SJCRH30 (cell line): ENCODE results near the gene ST8SIA1. TPM values are rescaled to one million over a fixed set of nuclear protein-coding genes. Genes with fewer than 3 reads are reported as not detected.
"Not testable (repeated sequence)": the region's sequence is repeated elsewhere in the genome, so short reads cannot be mapped to it uniquely, and the experiment has no call there.

Experiments
- DNase-seq, 2 experiments: peaks; one replicate each; pipeline ENCODE4 v3.0.0-alpha.2; 2015 to 2020
- H3K27ac ChIP-seq: fragments of 250-450 bp; sonication (Bioruptor Pico); 2 replicates; pipeline ENCODE4 v1.5.1; 2020; ENCODE audit warnings: mild to moderate bottlenecking, moderate library complexity
- H3K27me3 ChIP-seq: fragments of 250-450 bp; sonication (Bioruptor Pico); 2 replicates; pipeline ENCODE4 v1.5.1; 2020; ENCODE audit warnings: mild to moderate bottlenecking, moderate library complexity
- H3K36me3 ChIP-seq: fragments of 250-450 bp; sonication (Bioruptor Pico); 2 replicates; pipeline ENCODE4 v1.5.1; 2020; ENCODE audit warnings: mild to moderate bottlenecking, moderate library complexity
- H3K4me1 ChIP-seq: fragments of 250-450 bp; sonication (Bioruptor Pico); 2 replicates; pipeline ENCODE4 v1.5.1; 2020; ENCODE audit warnings: mild to moderate bottlenecking, moderate library complexity
- H3K4me3 ChIP-seq: fragments of 250-450 bp; sonication (Bioruptor Pico); 2 replicates; pipeline ENCODE4 v1.5.1; 2020; ENCODE audit warnings: mild to moderate bottlenecking, moderate library complexity
- H3K9me3 ChIP-seq: fragments of 250-450 bp; sonication (Bioruptor Pico); replicated peaks from 2 replicates; pipeline ENCODE4 v1.5.1; 2020; ENCODE audit warnings: mild to moderate bottlenecking, moderate library complexity
- total RNA-seq: library from RNA; depleted of rRNA; stranded (reverse); fragments of >200 nt; shearing (Covaris generic); gene quantifications from 2 replicates; pipeline ENCODE4 v1.2.3, GENCODE V29; 2014; rRNA removed

The ST8SIA1 gene, protein sequence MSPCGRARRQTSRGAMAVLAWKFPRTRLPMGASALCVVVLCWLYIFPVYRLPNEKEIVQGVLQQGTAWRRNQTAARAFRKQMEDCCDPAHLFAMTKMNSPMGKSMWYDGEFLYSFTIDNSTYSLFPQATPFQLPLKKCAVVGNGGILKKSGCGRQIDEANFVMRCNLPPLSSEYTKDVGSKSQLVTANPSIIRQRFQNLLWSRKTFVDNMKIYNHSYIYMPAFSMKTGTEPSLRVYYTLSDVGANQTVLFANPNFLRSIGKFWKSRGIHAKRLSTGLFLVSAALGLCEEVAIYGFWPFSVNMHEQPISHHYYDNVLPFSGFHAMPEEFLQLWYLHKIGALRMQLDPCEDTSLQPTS
- 6.4 and 7.7 TPM in 2 replicates for total RNA-seq

DNA sequence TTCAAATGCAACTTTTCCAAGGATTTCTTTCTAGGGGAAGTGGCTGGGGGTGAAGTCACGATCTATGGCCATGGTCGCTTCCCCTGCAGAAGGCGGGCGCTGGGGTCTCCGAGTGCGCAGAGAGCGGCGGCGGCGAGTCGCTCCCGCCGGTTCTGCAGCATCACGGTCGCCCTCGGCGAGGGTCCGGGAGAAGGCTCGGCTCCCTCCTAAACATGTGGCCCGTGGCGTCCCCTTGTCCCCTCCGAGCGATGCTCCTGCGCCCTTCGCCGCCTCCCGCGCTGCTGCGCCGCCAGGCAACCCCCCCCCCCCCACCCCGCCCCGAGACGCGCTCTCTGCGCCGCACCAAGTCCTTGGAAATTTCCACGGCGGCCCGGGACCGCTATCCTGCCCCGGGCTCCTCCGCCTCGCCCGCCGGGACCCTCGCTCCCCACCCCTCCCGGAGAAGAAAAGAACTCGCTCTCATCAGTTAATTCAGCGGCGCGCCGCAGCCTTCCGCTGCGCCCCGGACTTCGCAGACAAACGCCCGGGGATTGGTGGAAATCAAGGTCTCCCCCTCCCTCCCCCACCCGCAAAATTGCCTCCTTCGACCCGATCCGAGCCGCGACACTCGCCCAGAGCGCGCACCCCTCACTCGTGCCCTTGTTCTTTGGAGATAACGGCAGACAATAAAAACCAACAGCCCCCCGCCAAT is at the start of gene ST8SIA1:
ST8SIA1 (minus strand) TSS at position 298 of the 691 bp plus-strand sequence. CDS start 475 bp downstream, outside the sequence.
- no peaks in the 10 kb centered on the region; the same call in 1 of the 2 replicates for H3K27me3 ChIP-seq
- H3K4me1 ChIP-seq: no peaks in the 10 kb centered on the region
- H3K4me3 ChIP-seq: peak within 1 kb of the TSS; percentile 68
- DNase-seq: peak; percentile 25 to 57
- H3K36me3 ChIP-seq: no peaks in the 10 kb centered on the region
- H3K9me3 ChIP-seq: no peaks in the 10 kb centered on the region
- H3K27ac ChIP-seq: no peak within 1 kb of the TSS

DNA sequence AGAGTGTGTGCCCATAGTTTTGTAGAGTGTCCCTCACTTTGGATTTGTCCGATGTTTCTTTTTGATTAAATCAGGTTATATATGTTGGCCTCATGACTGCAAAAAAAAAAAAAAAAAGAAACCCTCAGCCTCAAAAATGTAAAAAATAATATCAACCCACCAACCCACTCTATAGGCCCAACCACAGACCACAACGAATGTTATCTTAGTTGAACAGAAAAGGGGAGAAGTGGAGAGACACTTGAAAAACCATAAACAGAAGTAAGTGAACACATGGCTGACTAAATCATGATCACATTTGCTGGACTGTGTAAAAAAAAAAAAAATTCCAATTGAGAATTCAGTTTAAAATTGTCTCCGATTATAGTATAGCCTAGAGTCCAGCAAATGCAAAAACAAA is 45.5 kb upstream of the ST8SIA1 start:
- H3K4me3 ChIP-seq: no peak overlapping the region

DNA sequence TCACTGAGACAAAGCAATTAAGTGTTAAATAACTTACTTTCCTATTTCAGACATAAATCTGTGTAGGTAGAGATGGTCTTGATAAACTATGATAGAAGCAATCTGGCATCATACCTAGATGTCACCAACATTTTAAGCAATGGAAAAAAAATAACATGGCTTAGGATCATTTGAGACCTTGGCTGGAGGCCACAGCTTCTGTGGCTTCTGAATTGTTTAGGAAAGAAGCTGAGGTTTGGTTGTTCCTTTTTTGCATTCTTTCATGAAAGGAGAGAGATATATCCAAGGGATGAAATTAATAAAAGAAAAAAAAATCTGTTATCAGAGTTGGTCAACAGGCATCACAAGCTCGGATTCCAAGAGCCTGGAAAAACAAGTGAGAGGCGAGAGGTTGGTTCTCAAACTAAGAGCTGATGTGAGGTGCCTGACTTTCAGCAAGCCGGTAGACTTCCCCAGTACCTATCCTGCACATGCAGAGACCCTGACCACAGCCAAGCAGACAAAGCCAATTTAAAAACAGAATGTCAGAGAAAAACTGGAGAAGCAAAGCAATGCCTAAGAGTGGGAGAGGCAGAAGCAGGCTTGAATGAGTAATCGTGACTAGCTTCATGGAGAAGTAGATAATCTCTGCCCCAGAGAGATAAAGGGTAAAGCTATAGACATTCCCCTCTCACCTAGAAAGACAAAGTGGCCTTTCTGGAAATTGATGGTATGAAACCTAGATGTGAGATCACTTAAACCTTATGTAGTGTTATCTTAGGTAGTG is 43.4 kb upstream of the ST8SIA1 start:
- no peak for DNase-seq
- Histone ChIP-seq H3K27ac (no peak overlapping the region), H3K9me3 (no peaks in the 10 kb centered on the region), H3K36me3 (no peaks in the 10 kb centered on the region), H3K27me3 (no peaks in the 10 kb centered on the region), H3K4me3 (no peak overlapping the region), H3K4me1 (no peaks in the 10 kb centered on the region)

More for the DNA sequence above, 45.5 kb upstream of the ST8SIA1 start:
- Histone ChIP-seq H3K27me3 (no peaks in the 10 kb centered on the region), H3K27ac (no peak overlapping the region), H3K9me3 (0 out of 2 replicates have a peak, but pooled peaks cover 3% of the 10 kb centered on the region), H3K36me3 (no peaks in the 10 kb centered on the region), H3K4me1 (no peaks in the 10 kb centered on the region)
- no peak for DNase-seq

DNA sequence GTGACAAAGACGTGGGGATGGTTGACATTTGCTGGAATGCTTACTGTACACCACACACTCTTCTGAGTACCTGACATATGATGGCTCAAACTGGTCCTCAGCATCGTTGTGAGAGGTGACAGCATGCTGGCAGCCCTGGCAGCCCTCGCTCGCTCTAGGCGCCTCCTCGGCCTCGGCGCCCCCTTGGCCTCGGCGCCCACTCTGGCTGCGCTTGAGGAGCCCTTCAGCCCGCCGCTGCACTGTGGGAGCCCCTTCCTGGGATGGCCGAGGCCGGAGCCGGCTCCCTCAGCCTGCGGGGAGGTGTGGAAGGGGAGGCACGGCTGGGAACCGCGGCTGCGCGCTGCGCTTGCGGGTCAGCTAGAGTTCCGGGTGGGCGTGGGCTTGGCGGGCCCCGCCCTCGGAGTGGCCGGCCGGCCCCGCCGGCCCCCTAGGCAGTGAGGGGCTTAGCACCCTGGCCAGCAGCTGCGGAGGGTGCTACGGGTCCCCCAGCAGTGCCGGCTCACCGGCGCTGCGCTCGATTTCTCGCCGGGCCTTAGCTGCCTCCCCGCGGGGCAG is 42.2 kb upstream of the ST8SIA1 start:
- H3K27me3 ChIP-seq, H3K4me1 ChIP-seq, H3K9me3 ChIP-seq, H3K4me3 ChIP-seq, H3K27ac ChIP-seq, DNase-seq, H3K36me3 ChIP-seq: not testable (repeated sequence)

DNA sequence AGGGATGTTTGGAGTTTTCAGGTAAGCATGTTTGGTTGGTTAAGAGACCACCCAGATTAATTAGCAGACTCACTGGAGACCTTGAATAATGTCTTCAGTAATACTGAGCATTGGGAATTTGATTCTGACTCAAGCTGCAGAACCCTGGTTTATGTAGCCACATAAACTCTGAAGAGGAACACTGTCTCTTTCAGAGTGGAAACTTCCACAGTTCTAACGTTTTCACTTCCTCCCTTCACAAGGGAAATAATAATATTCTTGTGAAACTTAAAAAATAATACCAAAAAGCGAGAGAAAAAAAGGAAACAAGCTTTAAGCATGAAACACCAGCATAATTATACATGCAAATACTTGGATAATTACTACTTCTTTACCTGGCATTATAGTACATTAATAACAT is 40.0 kb upstream of the ST8SIA1 start:
- no peak overlapping the region for H3K4me3 ChIP-seq
- no peak for DNase-seq
- H3K27me3 ChIP-seq: no peaks in the 10 kb centered on the region
- H3K4me1 ChIP-seq: no peaks in the 10 kb centered on the region
- no peaks in the 10 kb centered on the region for H3K9me3 ChIP-seq
- no peaks in the 10 kb centered on the region for H3K36me3 ChIP-seq
- H3K27ac ChIP-seq: no peak overlapping the region

DNA sequence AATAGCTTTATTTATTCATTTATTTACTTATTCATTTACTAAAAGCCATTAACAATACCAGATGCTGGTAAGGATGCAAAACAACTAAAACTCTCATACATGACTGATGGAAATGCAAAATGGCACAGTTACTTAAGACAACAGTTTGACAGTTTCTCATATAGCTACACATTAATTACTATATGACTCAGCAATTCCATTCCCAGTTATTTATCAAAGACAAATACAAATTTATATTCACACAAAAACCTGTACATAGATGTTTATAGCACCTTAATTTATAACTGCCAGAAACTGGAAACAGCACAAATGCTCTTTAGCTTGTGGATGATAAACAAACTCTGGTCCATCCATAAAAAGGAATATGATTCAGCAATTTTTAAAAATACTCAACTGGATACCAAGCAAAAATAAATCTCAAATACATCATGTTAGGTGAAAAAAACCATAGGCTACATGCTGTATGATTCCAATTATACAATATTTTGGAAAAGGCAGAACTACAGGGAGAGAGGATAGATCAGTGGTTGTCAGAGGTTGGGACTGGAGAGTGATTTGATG is 37.9 kb upstream of the ST8SIA1 start:
- H3K36me3 ChIP-seq: no peaks in the 10 kb centered on the region
- no peaks in the 10 kb centered on the region for H3K27me3 ChIP-seq
- no peaks in the 10 kb centered on the region for H3K9me3 ChIP-seq
- no peaks in the 10 kb centered on the region for H3K4me1 ChIP-seq
- no peak overlapping the region for H3K27ac ChIP-seq
- DNase-seq: no peak
- no peak overlapping the region for H3K4me3 ChIP-seq

DNA sequence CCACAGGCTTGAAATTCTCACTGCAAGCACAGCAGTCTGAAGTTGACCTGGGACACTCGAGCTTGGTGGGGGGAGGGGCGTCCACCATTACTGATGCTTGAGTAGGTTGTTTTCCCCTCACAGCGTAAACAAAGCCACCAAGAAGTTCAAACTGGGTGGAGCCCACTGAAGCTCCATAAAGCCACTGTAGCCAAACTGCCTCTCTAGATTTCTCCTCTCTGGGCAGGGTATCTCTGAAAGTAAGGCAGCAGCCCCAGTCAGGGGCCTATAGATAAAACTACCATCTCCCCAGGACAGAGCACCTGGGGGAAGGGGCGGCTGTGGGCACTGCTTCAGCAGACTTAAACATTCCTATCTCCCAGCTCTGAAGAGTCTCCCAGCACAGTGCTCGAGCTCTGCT is 31.7 kb upstream of the ST8SIA1 start:
- DNase-seq: no peak
- no peak overlapping the region for H3K27ac ChIP-seq
- H3K4me3 ChIP-seq: no peak overlapping the region
- H3K9me3 ChIP-seq: no peaks in the 10 kb centered on the region
- H3K36me3 ChIP-seq: no peaks in the 10 kb centered on the region
- H3K4me1 ChIP-seq: no peaks in the 10 kb centered on the region
- no peaks in the 10 kb centered on the region for H3K27me3 ChIP-seq

DNA sequence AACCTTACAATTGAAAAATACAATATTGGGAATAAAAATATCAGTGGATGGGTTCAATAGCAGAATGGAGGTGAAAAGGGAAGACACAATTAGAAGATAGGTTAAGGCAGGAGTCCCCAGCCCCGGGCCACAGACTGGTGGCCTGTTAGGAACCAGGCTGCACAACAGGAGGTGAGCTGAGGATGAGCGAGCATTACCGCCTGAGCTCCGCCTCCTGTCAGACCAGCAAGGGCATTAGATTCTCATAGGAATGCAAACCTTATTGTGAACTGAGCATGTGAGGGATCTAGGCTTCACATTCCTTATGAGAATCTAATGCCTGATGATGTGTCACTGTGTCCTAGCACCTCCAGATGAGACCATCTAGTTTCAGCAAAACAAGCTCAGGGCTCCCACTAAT is 27.3 kb upstream of the ST8SIA1 start:
- Histone ChIP-seq H3K36me3 (no peaks in the 10 kb centered on the region), H3K4me1 (no peaks in the 10 kb centered on the region), H3K27ac (no peak overlapping the region), H3K4me3 (no peak overlapping the region), H3K27me3 (no peaks in the 10 kb centered on the region), H3K9me3 (no peaks in the 10 kb centered on the region)
- no peak for DNase-seq

DNA sequence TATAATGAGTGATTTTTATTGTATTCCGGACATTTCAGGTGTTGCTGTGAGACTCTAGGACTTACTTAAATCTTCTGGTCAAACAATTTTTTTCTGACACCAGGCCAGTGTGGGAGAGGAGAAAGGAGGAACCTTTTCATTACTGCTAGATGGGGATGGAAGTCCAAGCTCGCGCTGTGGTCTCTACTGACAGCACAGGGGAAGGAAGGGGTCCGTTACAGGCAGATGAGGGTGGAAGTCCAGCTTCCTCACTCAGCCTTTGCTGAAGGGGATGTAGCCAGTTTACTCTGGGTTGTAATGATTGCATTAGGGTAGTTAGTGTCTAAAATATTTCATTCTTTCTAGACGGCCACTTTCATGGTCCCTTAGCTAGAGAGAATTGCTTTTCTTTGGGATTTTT is 26.3 kb upstream of the ST8SIA1 start:
- no peaks in the 10 kb centered on the region for H3K4me1 ChIP-seq

DNA sequence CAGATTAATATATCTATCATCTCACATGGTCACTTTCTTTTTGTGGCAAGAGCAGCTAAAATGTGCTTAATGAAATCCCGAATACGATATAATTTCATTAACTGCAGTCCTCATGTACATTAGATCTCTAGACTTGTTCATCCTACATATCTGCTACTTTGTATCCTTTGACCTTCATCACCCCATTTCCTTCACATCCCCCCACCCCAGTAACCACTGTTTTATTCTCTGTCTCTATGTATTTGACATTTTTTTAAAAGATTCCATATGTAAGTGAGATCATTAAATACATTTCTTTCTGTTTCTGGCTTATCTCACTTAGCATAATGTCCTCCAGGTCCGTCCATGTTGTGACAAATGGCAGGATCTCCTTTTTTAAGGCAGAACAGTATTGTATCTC is 23.0 kb upstream of the ST8SIA1 start:
- H3K4me1 ChIP-seq: no peaks in the 10 kb centered on the region
- H3K9me3 ChIP-seq: no peaks in the 10 kb centered on the region
- no peak for DNase-seq
- no peaks in the 10 kb centered on the region for H3K27me3 ChIP-seq
- no peaks in the 10 kb centered on the region for H3K36me3 ChIP-seq
- H3K4me3 ChIP-seq: no peak overlapping the region
- H3K27ac ChIP-seq: no peak overlapping the region

More for the DNA sequence above, 26.3 kb upstream of the ST8SIA1 start:
- H3K27ac ChIP-seq: no peak overlapping the region
- H3K27me3 ChIP-seq: no peaks in the 10 kb centered on the region
- no peak overlapping the region for H3K4me3 ChIP-seq
- no peak for DNase-seq
- no peaks in the 10 kb centered on the region for H3K36me3 ChIP-seq
- no peaks in the 10 kb centered on the region for H3K9me3 ChIP-seq

DNA sequence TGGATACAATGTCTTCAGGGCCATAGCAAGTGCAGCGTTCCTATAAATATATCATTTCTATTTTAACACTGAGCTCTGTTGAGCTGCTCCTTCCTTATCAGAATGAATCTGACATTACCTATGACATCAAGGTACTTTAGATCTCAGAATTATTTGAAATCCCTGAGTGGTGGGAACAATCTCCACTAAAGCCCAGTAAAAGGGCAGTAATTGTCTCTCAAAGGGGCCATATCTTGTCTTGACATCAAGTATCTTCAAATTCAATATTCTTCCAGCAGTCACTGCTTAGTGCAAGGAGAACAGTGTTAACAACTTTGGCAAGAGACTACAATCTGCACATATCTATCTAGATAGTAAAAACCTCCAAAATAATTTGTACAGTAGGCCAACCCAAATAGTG is 21.7 kb upstream of the ST8SIA1 start:
- no peaks in the 10 kb centered on the region for H3K4me1 ChIP-seq
- H3K4me3 ChIP-seq: no peak overlapping the region
- no peaks in the 10 kb centered on the region for H3K27me3 ChIP-seq
- DNase-seq: no peak
- no peaks in the 10 kb centered on the region for H3K9me3 ChIP-seq
- no peaks in the 10 kb centered on the region for H3K36me3 ChIP-seq
- no peak overlapping the region for H3K27ac ChIP-seq

DNA sequence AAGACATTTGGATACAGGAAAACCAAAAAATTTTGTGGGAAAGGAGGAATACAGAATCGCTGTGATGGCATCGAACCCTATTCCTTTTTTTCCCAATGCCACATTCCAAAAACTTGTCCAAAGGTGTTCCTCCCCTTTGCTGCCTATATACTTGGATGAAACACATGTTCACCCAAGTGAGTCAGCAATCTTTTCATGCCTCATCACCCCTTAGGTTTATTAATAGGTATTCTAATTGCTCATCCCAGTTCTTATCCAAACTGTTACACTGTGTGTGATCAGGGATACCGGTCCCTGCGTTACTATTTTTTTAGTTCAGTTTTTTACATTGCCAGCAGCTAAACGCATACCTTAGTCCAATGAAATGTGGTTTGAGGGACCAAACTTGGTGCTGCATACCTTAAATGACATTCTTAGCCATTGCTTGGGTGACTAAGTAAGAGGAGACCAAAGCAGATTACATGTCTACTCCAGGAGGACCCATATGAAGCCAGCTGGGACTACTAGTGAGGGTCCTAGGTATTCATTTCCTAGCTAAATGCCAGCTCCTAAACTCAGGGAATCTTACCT is 20.6 kb upstream of the ST8SIA1 start:
- Histone ChIP-seq H3K4me3 (no peak overlapping the region), H3K9me3 (no peaks in the 10 kb centered on the region), H3K27ac (no peak overlapping the region), H3K36me3 (no peaks in the 10 kb centered on the region), H3K4me1 (no peaks in the 10 kb centered on the region), H3K27me3 (no peaks in the 10 kb centered on the region)
- DNase-seq: no peak

DNA sequence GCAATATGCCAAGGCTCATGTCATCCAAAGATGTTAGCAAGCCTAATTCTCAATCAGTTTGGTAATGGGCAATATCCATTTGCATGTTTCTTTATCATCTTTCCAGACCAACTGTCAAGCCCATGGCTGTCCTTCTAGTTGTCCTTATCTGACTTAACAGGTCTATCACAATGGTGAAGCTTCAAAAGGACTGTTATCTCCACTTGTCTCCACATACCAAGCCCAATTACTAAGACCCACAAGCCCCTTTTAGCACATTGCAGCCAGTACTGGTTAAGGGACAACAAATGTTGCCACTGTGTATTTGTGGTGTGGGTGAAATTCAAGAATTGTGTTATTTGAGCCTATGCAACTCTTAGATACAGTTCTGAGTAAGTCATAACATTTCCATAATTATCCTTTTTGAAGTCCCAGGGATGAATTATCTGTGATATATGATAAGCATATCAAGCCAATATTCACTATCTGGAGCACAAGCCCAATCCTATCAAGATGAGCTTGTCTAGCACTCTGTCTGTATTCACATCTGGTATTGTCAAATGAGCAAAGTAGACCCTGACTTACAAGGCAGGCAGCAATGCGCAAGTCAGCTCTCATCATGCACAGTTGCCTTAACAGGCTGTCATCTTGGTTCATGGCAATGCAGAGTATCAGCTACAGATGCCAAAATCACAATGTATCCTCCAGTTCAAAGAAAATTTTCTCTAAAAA is 19.3 kb upstream of the ST8SIA1 start:
- Histone ChIP-seq H3K4me1 (no peaks in the 10 kb centered on the region), H3K27ac (no peak overlapping the region), H3K9me3 (no peaks in the 10 kb centered on the region), H3K27me3 (no peaks in the 10 kb centered on the region), H3K36me3 (no peaks in the 10 kb centered on the region), H3K4me3 (no peak overlapping the region)
- no peak for DNase-seq

DNA sequence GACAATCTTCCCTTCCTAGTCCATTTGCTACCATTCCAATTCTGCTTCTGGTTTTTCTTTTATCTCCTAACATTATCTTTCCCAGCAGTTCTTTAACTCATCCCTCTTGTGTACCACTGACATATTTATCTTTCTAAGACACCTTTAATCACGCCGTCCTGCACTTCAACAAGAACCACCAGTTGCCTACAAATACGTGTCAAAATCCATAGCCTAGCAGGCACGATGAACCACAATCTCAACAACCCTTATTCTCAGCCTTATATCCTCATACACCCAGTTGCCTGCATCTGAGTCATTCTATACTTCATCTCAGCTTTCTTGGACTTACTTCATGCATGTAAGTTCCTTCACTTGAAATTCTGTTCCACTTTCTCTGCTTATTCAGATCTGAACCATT is 16.4 kb upstream of the ST8SIA1 start:
- no peaks in the 10 kb centered on the region for H3K4me1 ChIP-seq
- H3K9me3 ChIP-seq: no peaks in the 10 kb centered on the region
- no peak overlapping the region for H3K4me3 ChIP-seq
- no peaks in the 10 kb centered on the region for H3K36me3 ChIP-seq
- no peaks in the 10 kb centered on the region for H3K27me3 ChIP-seq
- H3K27ac ChIP-seq: no peak overlapping the region
- no peak for DNase-seq
